Astrocyte (in vitro differentiated cells and primary cell): ENCODE data around the gene LGALS3BP.

ENCODE experiments used
- CTCF ChIP-seq: IDR thresholded peaks from 2 replicates; pipeline ENCODE4 v1.5.1; 2011; ENCODE audit warnings: low read depth, mild to moderate bottlenecking, inconsistent platforms, low read length, moderate library complexity; ENCODE audit not compliant: insufficient read depth
- EZH2 ChIP-seq: IDR thresholded peaks from 2 replicates; pipeline ENCODE4 v1.6.1; 2012; ENCODE audit warnings: mild to moderate bottlenecking, low read length, inconsistent platforms; ENCODE audit not compliant: insufficient read depth

GRCh38 chr17:78997881-78998280 lies 18.2 kb upstream of the LGALS3BP start:
- TF ChIP-seq CTCF (no peak), EZH2 (no peak)
